K562 (cell line): ENCODE data around the gene F12. TPM values are rescaled to one million over a fixed set of nuclear protein-coding genes. Genes with fewer than 3 reads are reported as not detected.

Experiments
- ATAC-seq: fragments of 200-7000 bp; cut with Tn5 transposase; 3 replicates; pipeline ENCODE4 v1.9.1; 2020; ENCODE audit warnings: moderate library complexity
- BruUV-seq: library from RNA; stranded (reverse); fragments of 400-500 nt; replicated peaks from 2 replicates; lab custom pipeline; 2021; lab: Mats Ljungman, UMichigan
- CTCF ChIA-PET: fragments of 300-600 bp; formaldehyde crosslinking; extraction: SDS; loops from one replicate; lab custom pipeline; 2021; ENCODE audit warnings: low intra/inter-chr PET ratio; lab: Yijun Ruan, JAX
- POLR2A ChIA-PET: fragments of 300-600, 350-650 bp; sonication (Branson Sonifier 250); formaldehyde crosslinking; extraction: SDS; loops from one replicate; lab custom pipeline; 2021; ENCODE audit warnings: antibody characterized with exemption, inconsistent platforms; lab: Yijun Ruan, JAX
- DNase-seq, 4 experiments: peaks; one replicate each; pipeline versions ENCODE4 v3.0.0 to v3.0.0-alpha.2; 2011 to 2018; ENCODE audit warnings: low spot score in 3 of 4, mixed read lengths in 3 of 4; ENCODE audit errors: extremely low read depth in 1 of 4
- FAIRE-seq: peaks from 2 replicates; lab custom pipeline; 2011; peaks lifted over from hg19 to GRCh38; lab: Jason Lieb, UNC
- H2AFZ ChIP-seq: 2 replicates; pipeline ENCODE4 v1.6.0; 2011; ENCODE audit warnings: low read depth, low read length, control low read depth, inconsistent platforms
- H3K27ac ChIP-seq: fragments of 200-600 bp; 3 replicates; pipeline ENCODE4 v1.8.0; 2011; ENCODE audit warnings: low read depth, mild to moderate bottlenecking, control low read depth, inconsistent platforms, low read length, moderate library complexity, mixed read lengths; ENCODE audit errors: extremely low read depth
- H3K27me3 ChIP-seq, 2 experiments: fragments of 300-600 bp in 1 of 2; 2 replicates in 1 of 2; 3 replicates in 1 of 2; pipeline versions ENCODE4 v1.6.0 to v1.8.0; 2011; ENCODE audit warnings: inconsistent platforms in 2 of 2, low read length in 2 of 2, mild to moderate bottlenecking in 1 of 2, mixed read lengths in 1 of 2, moderate library complexity in 1 of 2; ENCODE audit not compliant: control insufficient read depth in 2 of 2, insufficient read depth in 2 of 2
- H3K36me3 ChIP-seq: fragments of 300-600 bp; 3 replicates; pipeline ENCODE4 v1.8.0; 2011; ENCODE audit warnings: mild to moderate bottlenecking, low read length, inconsistent platforms; ENCODE audit not compliant: control insufficient read depth, insufficient read depth
- H3K4me1 ChIP-seq, 2 experiments: fragments of 200-600 bp in 1 of 2; replicated peaks in 1 of 2; 2 replicates in 1 of 2; 3 replicates in 1 of 2; pipeline versions ENCODE4 v1.5.1 to v1.8.0; 2011; ENCODE audit warnings: inconsistent platforms in 2 of 2, low read length in 2 of 2, mild to moderate bottlenecking in 1 of 2, mixed read lengths in 1 of 2, moderate library complexity in 1 of 2; ENCODE audit not compliant: control insufficient read depth in 2 of 2, insufficient read depth in 2 of 2
- H3K4me2 ChIP-seq: 2 replicates; pipeline ENCODE4 v1.6.1; 2011; ENCODE audit warnings: low read length, control low read depth, inconsistent platforms, mixed read lengths; ENCODE audit not compliant: insufficient read depth
- H3K4me3 ChIP-seq: fragments of 200-600 bp; sonication (generic), shearing (Covaris generic); 2 replicates; pipeline ENCODE4 v1.5.1; 2016; ENCODE audit warnings: control low read depth, inconsistent platforms
- H3K79me2 ChIP-seq: fragments of 200-600 bp; 3 replicates; pipeline ENCODE4 v1.8.0; 2011; ENCODE audit warnings: low read length, inconsistent platforms; ENCODE audit not compliant: control insufficient read depth, insufficient read depth
- H3K9ac ChIP-seq, 2 experiments: 2 replicates each; pipeline versions ENCODE4 v1.6.0 to v1.6.1; 2011; ENCODE audit warnings: low read depth in 2 of 2, low read length in 2 of 2, control low read depth in 1 of 2, inconsistent platforms in 1 of 2, mild to moderate bottlenecking in 1 of 2, mixed read lengths in 1 of 2; ENCODE audit not compliant: insufficient read depth in 1 of 2
- H3K9me1 ChIP-seq: one replicate; pipeline ENCODE4 v1.6.0; 2011; ENCODE audit warnings: inconsistent platforms, mild to moderate bottlenecking, low read length, moderate library complexity; ENCODE audit not compliant: control insufficient read depth, insufficient read depth
- H3K9me3 ChIP-seq: replicated peaks from 2 replicates; pipeline ENCODE4 v1.5.1; 2011; ENCODE audit warnings: low read depth, low read length, inconsistent platforms; ENCODE audit not compliant: control insufficient read depth, insufficient read depth
- H4K20me1 ChIP-seq: replicated peaks from 2 replicates; pipeline ENCODE4 v1.6.1; 2011; ENCODE audit warnings: low read length, inconsistent platforms, mixed read lengths; ENCODE audit not compliant: control insufficient read depth, insufficient read depth
- CUX1 ChIP-seq: fragments of 200-800 bp; sonication (Bioruptor generic); IDR thresholded peaks from 2 replicates; pipeline ENCODE4 v1.6.1; 2016; ENCODE audit warnings: missing genetic modification characterization, missing compliant biosample characterization
- CXXC5 ChIP-seq: fragments of 250-450 bp; sonication (Bioruptor Pico); IDR thresholded peaks from 2 replicates; pipeline ENCODE4 v1.8.0; 2022; ENCODE audit warnings: inconsistent platforms, mild to moderate bottlenecking, moderate library complexity
- E2F6 ChIP-seq, 2 experiments: IDR thresholded peaks; 2 replicates each; pipeline ENCODE4 v1.6.1; 2011; ENCODE audit warnings: borderline replicate concordance in 1 of 2, control low read depth in 1 of 2, low read depth in 1 of 2, low read length in 1 of 2, mild to moderate bottlenecking in 1 of 2, mixed read lengths in 1 of 2, moderate library complexity in 1 of 2; ENCODE audit not compliant: insufficient read depth in 1 of 2, insufficient read length in 1 of 2, poor library complexity in 1 of 2, severe bottlenecking in 1 of 2; ENCODE audit errors: extremely low read depth in 1 of 2
- GABPA ChIP-seq: fragments of 200-800 bp; sonication (Bioruptor generic); conservative IDR thresholded peaks from 2 replicates; pipeline ENCODE4 v1.6.1; 2016; ENCODE audit warnings: low read depth, missing genetic modification characterization, missing compliant biosample characterization
- L3MBTL2 ChIP-seq: fragments of 450-650 bp; IDR thresholded peaks from 2 replicates; pipeline ENCODE4 v1.6.1; 2016; ENCODE audit warnings: mild to moderate bottlenecking, moderate library complexity
- NCOA2 ChIP-seq, 2 experiments: fragments of 450-650 bp; IDR thresholded peaks; 2 replicates each; pipeline ENCODE4 v1.6.1; 2018; ENCODE audit warnings: mild to moderate bottlenecking in 2 of 2, moderate library complexity in 1 of 2; ENCODE audit not compliant: partially characterized antibody in 2 of 2
- NRF1 ChIP-seq, 2 experiments: fragments of 450-650 bp; IDR thresholded peaks in 1 of 2; conservative IDR thresholded peaks in 1 of 2; 2 replicates each; pipeline ENCODE4 v1.6.1; 2014; ENCODE audit warnings: mild to moderate bottlenecking in 2 of 2
- ZBTB49 ChIP-seq: sonication (generic); formaldehyde crosslinking; IDR thresholded peaks from 2 replicates; pipeline ENCODE4 v1.8.0; 2022; ENCODE audit warnings: missing genetic modification reagents, mild to moderate bottlenecking, borderline replicate concordance
- ZNF740 ChIP-seq, 3 experiments: fragments of 200-800 bp in 1 of 3; sonication (Bioruptor generic) in 1 of 3; sonication (generic) in 1 of 3; formaldehyde crosslinking in 1 of 3; IDR thresholded peaks; 2 replicates each; pipeline versions ENCODE4 v1.6.1 to v1.8.0; 2016 to 2022; ENCODE audit warnings: mild to moderate bottlenecking in 2 of 3, missing compliant biosample characterization in 2 of 3, missing genetic modification characterization in 2 of 3, missing genetic modification reagents in 1 of 3
- WGBS: fragments of 100-300 bp; shearing (Covaris generic); methylation state at CpG from one replicate; pipeline ENCODE4 v1.1.6; 2016; ENCODE audit warnings: low coverage, mixed read lengths; ENCODE audit not compliant: insufficient coverage; ENCODE audit errors: missing lambda C conversion rate; 5-methylcytosine and 5-hydroxymethylcytosine counted together
- in situ Hi-C: fragments of 300-500 bp; cut with MboI; formaldehyde crosslinking; loops from 4 replicates; pipeline ENCODE4 v1.15.0; 2018; ENCODE audit warnings: inconsistent platforms, mixed read lengths
- intact Hi-C: fragments of 100-400 bp; cut with micrococcal nuclease; formaldehyde crosslinking; loops from 2 replicates; pipeline ENCODE4 v1.14.2; 2022
- polyA plus RNA-seq, 8 experiments: library from polyadenylated mRNA; depleted of rRNA in 4 of 8; stranded (reverse) in 5 of 8; unstranded in 3 of 8; fragments of >200 nt; fragmentation: Nextera tagmentation in 2 of 8; fragmentation: Illumina TruSeq in 1 of 8; extraction: Ambion mirVana in 2 of 8; extraction: Trizol in 1 of 8; gene quantifications; 2 replicates each; pipeline versions ENCODE4 v1.2.1 to v1.2.3, GENCODE V29; 2011 to 2014; ENCODE audit warnings: inconsistent platforms in 1 of 8, missing spikeins in 1 of 8
- total RNA-seq, 7 experiments: library from RNA; depleted of rRNA in 6 of 7; stranded (reverse); fragments of >200 nt in 6 of 7; fragmentation: Illumina TruSeq in 2 of 7; extraction: Trizol in 2 of 7; gene quantifications; 2 replicates each; pipeline versions ENCODE4 v1.2.1 to v1.2.3, GENCODE V29; 2011 to 2021; ENCODE audit warnings: low replicate concordance in 1 of 7

The F12 gene
- total and polyA plus RNA-seq, 9 of the 15 experiments (the other 6 are each of a cell fraction or from before 2014, with no cell fraction given): 0.59 to 18.3 (median 3.6) TPM

GRCh38 chr5:177382423-177383029 lies 26.8 kb downstream of the F12 start:
- POLR2A ChIA-PET: interaction anchor here (0.6 to 1.0 kb wide), 5 partner anchors 10 to 45 kb away, joined by 3 to 6 read pairs (median 3); no protein-coding TSS in a partner anchor
- TF ChIP-seq CXXC5: no peak
- TF ChIP-seq NRF1 (conservative IDR thresholded peaks at IDR 0.05 in 1 of 2, IDR thresholded peaks at IDR 0.05 in 1 of 2): no peak
- peak; percentile 19 to 85 for TF ChIP-seq E2F6 (IDR thresholded peaks at IDR 0.05; ENCODE audit: borderline replicate concordance in 1 of 2, extremely low read depth in 1 of 2, insufficient read depth in 1 of 2, insufficient read length in 1 of 2, low read depth in 1 of 2, low read length in 1 of 2, poor library complexity in 1 of 2, severe bottlenecking in 1 of 2)
- TF ChIP-seq CUX1 (CRISPR knock-in tag): no peak
- no peak for TF ChIP-seq GABPA
- no peak for TF ChIP-seq NCOA2 (IDR thresholded peaks at IDR 0.05; ENCODE audit: partially characterized antibody in 2 of 2)
- TF ChIP-seq L3MBTL2: peak; percentile 34; the same call in 1 of the 2 replicates
- TF ChIP-seq ZBTB49: no peak
- 0 out of 2 replicates have a peak, but pooled peaks have one; percentile 48 for TF ChIP-seq ZNF740 (CRISPR knock-in tag; IDR thresholded peaks at IDR 0.05)
- no peak for TF ChIP-seq ZNF740 (tag; IDR thresholded peaks at IDR 0.05)

More at GRCh38 chr5:177382423-177383029, 26.8 kb downstream of the F12 start:
- Histone ChIP-seq H3K27me3 (peaks cover 0 to 12% of the 10 kb centered on the region in 2 experiments; a peak in 2 of 5 replicates), H3K4me3 (no peak overlapping the region), H4K20me1 (no peaks in the 10 kb centered on the region), H3K36me3 (no peaks in the 10 kb centered on the region), H2AFZ (peak overlapping the region; percentile 58; the same call in 1 of the 2 replicates), H3K4me1 (peaks cover 16 to 43% of the 10 kb centered on the region in 2 experiments), H3K4me2 (no peak overlapping the region), H3K9me1 (peaks cover 4% of the 10 kb centered on the region), H3K9ac (peak overlapping the region in 1 of 2 experiments; percentile 77; a peak in 2 of 4 replicates), H3K79me2 (no peaks in the 10 kb centered on the region), H3K27ac (no peak overlapping the region), H3K9me3 (no peaks in the 10 kb centered on the region)
- CTCF ChIA-PET: no interaction called here
- DNase-seq: no peak
- in situ Hi-C loops (no loop called here), intact Hi-C loops (no loop called here)
- 44% methylated on average over 9 of the region's 11 CpGs for WGBS
- BruUV-seq: no TSS peak
- ATAC-seq: peak; percentile 10; the same call in 1 of the 3 replicates
- FAIRE-seq: no peak
